Liver (tissue), 3 donors: Measurements from ENCODE around the gene PVALEF.

Source experiments
- EGR1 ChIP-seq, 2 donors: IDR thresholded peaks; 2 replicates each; pipeline ENCODE4 v1.6.1; 2016 to 2018; ENCODE audit warnings: antibody characterized with exemption in 2 of 2, low read depth in 2 of 2
- FOXA1 ChIP-seq: IDR thresholded peaks from 2 replicates; pipeline ENCODE4 v1.6.1; 2016; ENCODE audit warnings: antibody characterized with exemption
- GABPA ChIP-seq, 2 donors: IDR thresholded peaks in 1 of 2; conservative IDR thresholded peaks in 1 of 2; 2 replicates each; pipeline ENCODE4 v1.6.1; 2016; ENCODE audit warnings: antibody characterized with exemption in 2 of 2, mild to moderate bottlenecking in 1 of 2, moderate library complexity in 1 of 2
- JUND ChIP-seq, 2 donors: IDR thresholded peaks; 2 replicates each; pipeline ENCODE4 v1.6.1; 2016; ENCODE audit warnings: antibody characterized with exemption in 2 of 2
- RAD21 ChIP-seq, 2 donors: IDR thresholded peaks; 2 replicates each; pipeline ENCODE4 v1.6.1; 2016; ENCODE audit warnings: antibody characterized with exemption in 2 of 2, mild to moderate bottlenecking in 2 of 2
- RXRA ChIP-seq, 2 donors: IDR thresholded peaks; 2 replicates each; pipeline ENCODE4 v1.6.1; 2017 to 2018; ENCODE audit warnings: antibody characterized with exemption in 2 of 2, mild to moderate bottlenecking in 1 of 2
- SP1 ChIP-seq: IDR thresholded peaks from 2 replicates; pipeline ENCODE4 v1.6.1; 2018; ENCODE audit warnings: antibody characterized with exemption, mild to moderate bottlenecking
- TAF1 ChIP-seq: conservative IDR thresholded peaks from 2 replicates; pipeline ENCODE4 v1.6.1; 2016; ENCODE audit warnings: antibody characterized with exemption, mild to moderate bottlenecking
- YY1 ChIP-seq: IDR thresholded peaks from 2 replicates; pipeline ENCODE4 v1.6.1; 2016; ENCODE audit warnings: antibody characterized with exemption, mild to moderate bottlenecking
- TF ChIP-seq, protein P1 (sequence below): fragments of 150-350 bp; IDR thresholded peaks from 2 replicates; pipeline ENCODE4 v1.5.1; 2017; ENCODE audit warnings: improper control_type of control experiment, low read depth, low read length; ENCODE audit not compliant: missing input control
- TF ChIP-seq, protein P2 (sequence below): IDR thresholded peaks from 2 replicates; pipeline ENCODE4 v1.6.1; 2016; ENCODE audit warnings: antibody characterized with exemption
- TF ChIP-seq, protein P3 (sequence below): IDR thresholded peaks from 2 replicates; pipeline ENCODE4 v1.6.1; 2016; ENCODE audit warnings: antibody characterized with exemption
- TF ChIP-seq, protein P4 (sequence below): IDR thresholded peaks from 2 replicates; pipeline ENCODE4 v1.6.1; 2016; ENCODE audit warnings: antibody characterized with exemption
- TF ChIP-seq, protein P5 (sequence below): IDR thresholded peaks from 2 replicates; pipeline ENCODE4 v1.6.1; 2016; ENCODE audit warnings: antibody characterized with exemption, mild to moderate bottlenecking
- donor health status: healthy.
- donor health status: healthy.

DNA sequence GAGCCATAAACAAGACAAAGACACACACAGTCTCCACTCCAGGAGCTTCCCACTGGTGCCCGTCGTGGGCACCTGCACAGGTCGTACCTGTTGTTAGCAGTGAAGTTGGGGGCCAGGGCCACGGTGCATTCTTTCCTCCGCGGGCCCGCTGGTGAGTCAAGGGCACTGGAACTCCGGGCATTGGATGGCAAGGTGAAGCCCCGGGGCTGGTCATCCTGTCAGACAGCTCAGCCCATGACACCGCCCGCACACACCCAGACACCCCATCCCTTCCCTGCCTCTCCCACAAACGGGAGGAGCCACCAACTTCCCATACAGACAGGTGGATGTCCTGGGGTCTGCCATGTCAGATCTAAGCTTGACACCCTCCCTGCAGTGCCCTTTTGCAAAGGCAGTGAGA is 41.4 kb downstream of the PVALEF start:
- TF ChIP-seq, protein P1, sequence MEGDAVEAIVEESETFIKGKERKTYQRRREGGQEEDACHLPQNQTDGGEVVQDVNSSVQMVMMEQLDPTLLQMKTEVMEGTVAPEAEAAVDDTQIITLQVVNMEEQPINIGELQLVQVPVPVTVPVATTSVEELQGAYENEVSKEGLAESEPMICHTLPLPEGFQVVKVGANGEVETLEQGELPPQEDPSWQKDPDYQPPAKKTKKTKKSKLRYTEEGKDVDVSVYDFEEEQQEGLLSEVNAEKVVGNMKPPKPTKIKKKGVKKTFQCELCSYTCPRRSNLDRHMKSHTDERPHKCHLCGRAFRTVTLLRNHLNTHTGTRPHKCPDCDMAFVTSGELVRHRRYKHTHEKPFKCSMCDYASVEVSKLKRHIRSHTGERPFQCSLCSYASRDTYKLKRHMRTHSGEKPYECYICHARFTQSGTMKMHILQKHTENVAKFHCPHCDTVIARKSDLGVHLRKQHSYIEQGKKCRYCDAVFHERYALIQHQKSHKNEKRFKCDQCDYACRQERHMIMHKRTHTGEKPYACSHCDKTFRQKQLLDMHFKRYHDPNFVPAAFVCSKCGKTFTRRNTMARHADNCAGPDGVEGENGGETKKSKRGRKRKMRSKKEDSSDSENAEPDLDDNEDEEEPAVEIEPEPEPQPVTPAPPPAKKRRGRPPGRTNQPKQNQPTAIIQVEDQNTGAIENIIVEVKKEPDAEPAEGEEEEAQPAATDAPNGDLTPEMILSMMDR: no peak
- TF ChIP-seq EGR1 (IDR thresholded peaks at IDR 0.05; ENCODE audit: low read depth in 2 of 2): no peak
- TF ChIP-seq, protein P2, sequence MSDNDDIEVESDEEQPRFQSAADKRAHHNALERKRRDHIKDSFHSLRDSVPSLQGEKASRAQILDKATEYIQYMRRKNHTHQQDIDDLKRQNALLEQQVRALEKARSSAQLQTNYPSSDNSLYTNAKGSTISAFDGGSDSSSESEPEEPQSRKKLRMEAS: no peak
- no peak for TF ChIP-seq TAF1
- no peak for TF ChIP-seq RAD21 (IDR thresholded peaks at IDR 0.05)
- no peak for TF ChIP-seq GABPA (IDR thresholded peaks at IDR 0.05 in 1 of 2, conservative IDR thresholded peaks at IDR 0.05 in 1 of 2)
- TF ChIP-seq, protein P3, sequence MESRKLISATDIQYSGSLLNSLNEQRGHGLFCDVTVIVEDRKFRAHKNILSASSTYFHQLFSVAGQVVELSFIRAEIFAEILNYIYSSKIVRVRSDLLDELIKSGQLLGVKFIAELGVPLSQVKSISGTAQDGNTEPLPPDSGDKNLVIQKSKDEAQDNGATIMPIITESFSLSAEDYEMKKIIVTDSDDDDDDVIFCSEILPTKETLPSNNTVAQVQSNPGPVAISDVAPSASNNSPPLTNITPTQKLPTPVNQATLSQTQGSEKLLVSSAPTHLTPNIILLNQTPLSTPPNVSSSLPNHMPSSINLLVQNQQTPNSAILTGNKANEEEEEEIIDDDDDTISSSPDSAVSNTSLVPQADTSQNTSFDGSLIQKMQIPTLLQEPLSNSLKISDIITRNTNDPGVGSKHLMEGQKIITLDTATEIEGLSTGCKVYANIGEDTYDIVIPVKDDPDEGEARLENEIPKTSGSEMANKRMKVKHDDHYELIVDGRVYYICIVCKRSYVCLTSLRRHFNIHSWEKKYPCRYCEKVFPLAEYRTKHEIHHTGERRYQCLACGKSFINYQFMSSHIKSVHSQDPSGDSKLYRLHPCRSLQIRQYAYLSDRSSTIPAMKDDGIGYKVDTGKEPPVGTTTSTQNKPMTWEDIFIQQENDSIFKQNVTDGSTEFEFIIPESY: no peak
- TF ChIP-seq, protein P4, sequence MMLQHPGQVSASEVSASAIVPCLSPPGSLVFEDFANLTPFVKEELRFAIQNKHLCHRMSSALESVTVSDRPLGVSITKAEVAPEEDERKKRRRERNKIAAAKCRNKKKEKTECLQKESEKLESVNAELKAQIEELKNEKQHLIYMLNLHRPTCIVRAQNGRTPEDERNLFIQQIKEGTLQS: no peak
- TF ChIP-seq SP1: no peak
- no peak for TF ChIP-seq YY1
- TF ChIP-seq JUND (IDR thresholded peaks at IDR 0.05): no peak
- TF ChIP-seq, protein P5, sequence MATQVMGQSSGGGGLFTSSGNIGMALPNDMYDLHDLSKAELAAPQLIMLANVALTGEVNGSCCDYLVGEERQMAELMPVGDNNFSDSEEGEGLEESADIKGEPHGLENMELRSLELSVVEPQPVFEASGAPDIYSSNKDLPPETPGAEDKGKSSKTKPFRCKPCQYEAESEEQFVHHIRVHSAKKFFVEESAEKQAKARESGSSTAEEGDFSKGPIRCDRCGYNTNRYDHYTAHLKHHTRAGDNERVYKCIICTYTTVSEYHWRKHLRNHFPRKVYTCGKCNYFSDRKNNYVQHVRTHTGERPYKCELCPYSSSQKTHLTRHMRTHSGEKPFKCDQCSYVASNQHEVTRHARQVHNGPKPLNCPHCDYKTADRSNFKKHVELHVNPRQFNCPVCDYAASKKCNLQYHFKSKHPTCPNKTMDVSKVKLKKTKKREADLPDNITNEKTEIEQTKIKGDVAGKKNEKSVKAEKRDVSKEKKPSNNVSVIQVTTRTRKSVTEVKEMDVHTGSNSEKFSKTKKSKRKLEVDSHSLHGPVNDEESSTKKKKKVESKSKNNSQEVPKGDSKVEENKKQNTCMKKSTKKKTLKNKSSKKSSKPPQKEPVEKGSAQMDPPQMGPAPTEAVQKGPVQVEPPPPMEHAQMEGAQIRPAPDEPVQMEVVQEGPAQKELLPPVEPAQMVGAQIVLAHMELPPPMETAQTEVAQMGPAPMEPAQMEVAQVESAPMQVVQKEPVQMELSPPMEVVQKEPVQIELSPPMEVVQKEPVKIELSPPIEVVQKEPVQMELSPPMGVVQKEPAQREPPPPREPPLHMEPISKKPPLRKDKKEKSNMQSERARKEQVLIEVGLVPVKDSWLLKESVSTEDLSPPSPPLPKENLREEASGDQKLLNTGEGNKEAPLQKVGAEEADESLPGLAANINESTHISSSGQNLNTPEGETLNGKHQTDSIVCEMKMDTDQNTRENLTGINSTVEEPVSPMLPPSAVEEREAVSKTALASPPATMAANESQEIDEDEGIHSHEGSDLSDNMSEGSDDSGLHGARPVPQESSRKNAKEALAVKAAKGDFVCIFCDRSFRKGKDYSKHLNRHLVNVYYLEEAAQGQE: no peak
- no peak for TF ChIP-seq FOXA1
- no peak for TF ChIP-seq RXRA (IDR thresholded peaks at IDR 0.05)
